Neural cell (in vitro differentiated cells): Measurements from ENCODE around the gene CMTM5. TPM values are rescaled to one million over a fixed set of nuclear protein-coding genes. Genes with fewer than 3 reads are reported as not detected.

ENCODE experiments used
- H2AFZ ChIP-seq: fragments of 200-600, 300-800 bp; sonication (generic), shearing (Covaris generic); 2 replicates; pipeline ENCODE4 v1.6.0; 2014; ENCODE audit warnings: low read depth, mild to moderate bottlenecking, antibody characterized with exemption, low read length, moderate library complexity
- H3F3A ChIP-seq: fragments of 200-600 bp; shearing (Covaris generic); 2 replicates; pipeline ENCODE4 v1.6.1; 2016; ENCODE audit warnings: mild to moderate bottlenecking, moderate library complexity, mixed read lengths, antibody characterized with exemption, low read length; ENCODE audit not compliant: insufficient read depth, poor library complexity, severe bottlenecking
- H3K27ac ChIP-seq: fragments of 200-600, 300-800 bp; sonication (generic), shearing (Covaris generic); 2 replicates; pipeline ENCODE4 v1.5.1; 2014; ENCODE audit warnings: mild to moderate bottlenecking, low read length, moderate library complexity
- H3K27me3 ChIP-seq: fragments of 300-800, 200-600 bp; sonication (generic), shearing (Covaris generic); 2 replicates; pipeline ENCODE4 v1.6.0; 2014; ENCODE audit warnings: mild to moderate bottlenecking, low read depth, low read length, moderate library complexity; ENCODE audit not compliant: insufficient read depth
- H3K36me3 ChIP-seq: fragments of 300-800, 200-600 bp; sonication (generic), shearing (Covaris generic); 2 replicates; pipeline ENCODE4 v1.5.1; 2014; ENCODE audit warnings: mild to moderate bottlenecking, antibody characterized with exemption, low read length, moderate library complexity; ENCODE audit not compliant: insufficient read depth
- H3K4me2 ChIP-seq: fragments of 300-800, 200-600 bp; sonication (generic), shearing (Covaris generic); 2 replicates; pipeline ENCODE4 v1.6.0; 2014; ENCODE audit warnings: mild to moderate bottlenecking, low read length
- H3K4me3 ChIP-seq: fragments of 300-800, 200-600 bp; sonication (generic), shearing (Covaris generic); 2 replicates; pipeline ENCODE4 v1.5.1; 2014; ENCODE audit warnings: mild to moderate bottlenecking, low read length, moderate library complexity
- H3K79me2 ChIP-seq: fragments of 200-600 bp; shearing (Covaris generic); replicated peaks from 2 replicates; pipeline ENCODE4 v1.6.0; 2014; ENCODE audit warnings: mild to moderate bottlenecking, low read length, moderate library complexity; ENCODE audit not compliant: insufficient read depth
- H3K9ac ChIP-seq: fragments of 300-800, 200-600 bp; sonication (generic), shearing (Covaris generic); 2 replicates; pipeline ENCODE4 v1.6.1; 2016; ENCODE audit warnings: mild to moderate bottlenecking, low read length, mixed read lengths
- H3K9me2 ChIP-seq: fragments of 200-600 bp; shearing (Covaris generic); 2 replicates; pipeline ENCODE4 v1.6.1; 2016; ENCODE audit warnings: mild to moderate bottlenecking, low read length, mixed read lengths; ENCODE audit not compliant: insufficient read depth
- H3K9me3 ChIP-seq: fragments of 200-600, 300-800 bp; sonication (generic), shearing (Covaris generic); 2 replicates; pipeline ENCODE4 v1.6.1; 2016; ENCODE audit warnings: mild to moderate bottlenecking, mixed run types, low read length, moderate library complexity, mixed read lengths
- H4K20me1 ChIP-seq: fragments of 200-600 bp; shearing (Covaris generic); 2 replicates; pipeline ENCODE4 v1.6.1; 2016; ENCODE audit warnings: mild to moderate bottlenecking, mixed run types; ENCODE audit not compliant: insufficient read depth
- EP300 ChIP-seq: fragments of 450-650 bp; conservative IDR thresholded peaks from 2 replicates; pipeline ENCODE4 v1.6.1; 2014; ENCODE audit warnings: antibody characterized with exemption, mild to moderate bottlenecking, moderate library complexity; ENCODE audit not compliant: poor library complexity, severe bottlenecking
- EZH2 ChIP-seq: fragments of 200-600, 300-800 bp; shearing (Covaris generic), sonication (generic); IDR thresholded peaks from 2 replicates; pipeline ENCODE4 v1.6.1; 2014; ENCODE audit warnings: antibody characterized with exemption, low read length, borderline replicate concordance, mild to moderate bottlenecking; ENCODE audit not compliant: insufficient read depth, poor library complexity, severe bottlenecking
- MXI1 ChIP-seq: fragments of 450-650 bp; conservative IDR thresholded peaks from 2 replicates; pipeline ENCODE4 v1.6.1; 2014; ENCODE audit warnings: antibody characterized with exemption, mild to moderate bottlenecking; ENCODE audit not compliant: poor library complexity, severe bottlenecking
- POLR2AphosphoS5 ChIP-seq: IDR thresholded peaks from 2 replicates; pipeline ENCODE4 v1.6.1; 2012
- RAD21 ChIP-seq: fragments of 450-650 bp; conservative IDR thresholded peaks from 2 replicates; pipeline ENCODE4 v1.6.1; 2014; ENCODE audit warnings: antibody characterized with exemption, mild to moderate bottlenecking, moderate library complexity
- SMC3 ChIP-seq: fragments of 450-650 bp; conservative IDR thresholded peaks from 2 replicates; pipeline ENCODE4 v1.6.1; 2014; ENCODE audit warnings: antibody characterized with exemption, mild to moderate bottlenecking, moderate library complexity; ENCODE audit not compliant: poor library complexity
- TAF1 ChIP-seq: IDR thresholded peaks from 2 replicates; pipeline ENCODE4 v1.6.1; 2012; ENCODE audit warnings: low read depth
- polyA plus RNA-seq: library from polyadenylated mRNA; depleted of rRNA; stranded (reverse); fragments of >200 nt; gene quantifications from 2 replicates; pipeline ENCODE4 v1.2.3, GENCODE V29; 2014
- TF ChIP-seq, protein P1 (sequence below): IDR thresholded peaks from 2 replicates; pipeline ENCODE4 v1.6.1; 2012; ENCODE audit warnings: borderline replicate concordance
- TF ChIP-seq, protein P2 (sequence below): fragments of 450-650 bp; IDR thresholded peaks from 2 replicates; pipeline ENCODE4 v1.5.1; 2014; ENCODE audit warnings: antibody characterized with exemption, mild to moderate bottlenecking, moderate library complexity; ENCODE audit not compliant: poor library complexity, severe bottlenecking

The CMTM5 gene
- polyA plus RNA-seq, 1 donor from 2014 or later = not detected

DNA sequence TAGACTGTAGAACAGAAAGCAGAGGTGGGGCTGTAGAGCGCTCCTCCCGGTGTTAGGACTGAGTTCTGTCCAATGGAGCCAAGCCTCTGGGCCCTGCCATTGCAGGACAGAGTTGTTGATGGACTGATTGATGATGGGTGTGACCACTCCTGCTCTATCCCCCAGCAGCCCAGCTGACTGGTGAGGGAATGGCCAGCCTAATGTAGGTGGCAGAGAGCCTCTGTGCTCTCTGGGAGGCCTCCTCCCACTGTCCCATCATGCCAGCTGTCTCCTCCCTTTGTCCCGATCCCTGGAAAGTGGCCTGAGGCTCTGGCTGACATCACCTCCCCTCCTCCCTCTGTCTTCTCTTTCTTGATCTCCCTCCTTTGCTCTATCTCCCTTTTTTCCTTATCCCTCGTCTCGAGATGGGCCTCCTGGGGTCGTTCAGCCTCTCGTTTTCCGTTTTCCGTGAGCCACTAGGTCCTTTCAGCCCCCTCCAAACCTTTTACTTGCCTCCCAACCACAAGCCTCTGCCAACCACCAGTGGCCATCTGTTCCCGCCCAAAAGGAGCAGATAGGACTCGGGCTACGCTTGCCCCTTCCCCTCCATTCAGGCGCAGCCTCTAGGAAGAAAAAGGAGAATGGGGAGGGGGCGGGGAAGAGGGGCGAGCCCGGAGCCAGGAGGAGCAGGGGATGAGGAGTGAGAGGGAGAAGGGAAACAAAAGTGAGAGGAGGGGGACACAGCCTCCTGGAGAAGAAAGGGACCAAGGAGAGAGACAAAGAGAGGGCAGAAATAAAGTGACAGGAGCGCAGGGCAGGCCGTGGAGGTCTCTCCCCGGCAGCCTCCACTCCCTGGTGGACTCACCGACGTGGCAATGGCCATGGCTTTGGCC is 12.4 kb upstream of the CMTM5 start:
- Histone ChIP-seq H3K27me3 (peaks cover 12% of the 10 kb centered on the region), H3K36me3 (no peaks in the 10 kb centered on the region), H2AFZ (peak overlapping the region; percentile 35), H3F3A (no peaks in the 10 kb centered on the region), H4K20me1 (no peaks in the 10 kb centered on the region), H3K27ac (peak overlapping the region; percentile 13), H3K9me3 (no peaks in the 10 kb centered on the region), H3K79me2 (peaks cover 25% of the 10 kb centered on the region), H3K9me2 (no peaks in the 10 kb centered on the region), H3K4me2 (no peak overlapping the region), H3K4me3 (no peak overlapping the region), H3K9ac (peak overlapping the region; percentile 39)
- TF ChIP-seq EZH2 (no peak), MXI1 (no peak)

DNA sequence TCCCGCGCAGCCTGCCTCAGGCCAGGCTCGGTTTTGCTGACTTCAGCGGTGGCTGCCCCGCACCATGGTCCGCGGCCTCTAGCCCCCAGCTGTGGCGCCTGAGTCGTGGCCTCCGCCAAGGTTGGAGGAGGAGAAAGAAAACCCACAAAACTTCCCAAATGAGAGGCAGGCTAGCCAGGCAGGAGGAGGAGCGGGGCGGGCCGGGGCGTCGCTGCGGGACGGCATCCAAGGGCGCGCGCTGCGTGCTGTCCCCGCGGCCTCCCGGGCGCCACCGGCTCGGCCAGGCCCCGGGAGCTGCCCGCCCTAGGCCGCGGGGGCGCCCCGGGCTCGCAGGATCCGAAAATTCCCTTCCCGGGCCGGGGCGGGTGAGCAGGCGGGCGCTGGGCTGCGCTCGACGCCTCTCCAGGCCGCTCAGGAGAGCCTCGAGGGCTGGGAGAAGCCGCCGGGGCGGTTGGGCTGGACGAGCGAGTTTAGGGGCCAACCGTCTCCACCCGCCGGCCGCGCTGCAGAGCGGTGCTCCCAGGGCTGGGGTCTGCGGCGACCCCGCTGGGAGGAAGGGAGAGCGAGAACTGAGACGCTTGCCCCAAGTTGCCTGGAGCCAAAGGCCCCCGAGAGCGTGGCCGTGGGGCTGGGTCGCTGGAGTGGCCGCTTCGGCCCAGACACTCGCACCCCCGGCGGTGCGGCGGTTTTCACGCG is 11.7 kb upstream of the CMTM5 start, which contains the start of gene EFS:
Gene EFS, minus strand, starts transcription at position 137 of the 696 bp plus-strand sequence. CDS start 147 bp downstream, outside the sequence.
- Histone ChIP-seq H3K9me3 (no peaks in the 10 kb centered on the region), H3F3A (no peaks in the 10 kb centered on the region), H3K27ac (peak within 1 kb of the TSS; percentile 13), H3K9me2 (no peaks in the 10 kb centered on the region), H3K4me2 (no peak within 1 kb of the TSS), H3K27me3 (peaks cover 12% of the 10 kb centered on the region), H3K4me3 (peak within 1 kb of the TSS; percentile 21), H3K79me2 (peaks cover 25% of the 10 kb centered on the region), H4K20me1 (no peaks in the 10 kb centered on the region), H2AFZ (peak within 1 kb of the TSS; percentile 35), H3K36me3 (no peaks in the 10 kb centered on the region), H3K9ac (peak within 1 kb of the TSS; percentile 39)
- TF ChIP-seq, protein P1, sequence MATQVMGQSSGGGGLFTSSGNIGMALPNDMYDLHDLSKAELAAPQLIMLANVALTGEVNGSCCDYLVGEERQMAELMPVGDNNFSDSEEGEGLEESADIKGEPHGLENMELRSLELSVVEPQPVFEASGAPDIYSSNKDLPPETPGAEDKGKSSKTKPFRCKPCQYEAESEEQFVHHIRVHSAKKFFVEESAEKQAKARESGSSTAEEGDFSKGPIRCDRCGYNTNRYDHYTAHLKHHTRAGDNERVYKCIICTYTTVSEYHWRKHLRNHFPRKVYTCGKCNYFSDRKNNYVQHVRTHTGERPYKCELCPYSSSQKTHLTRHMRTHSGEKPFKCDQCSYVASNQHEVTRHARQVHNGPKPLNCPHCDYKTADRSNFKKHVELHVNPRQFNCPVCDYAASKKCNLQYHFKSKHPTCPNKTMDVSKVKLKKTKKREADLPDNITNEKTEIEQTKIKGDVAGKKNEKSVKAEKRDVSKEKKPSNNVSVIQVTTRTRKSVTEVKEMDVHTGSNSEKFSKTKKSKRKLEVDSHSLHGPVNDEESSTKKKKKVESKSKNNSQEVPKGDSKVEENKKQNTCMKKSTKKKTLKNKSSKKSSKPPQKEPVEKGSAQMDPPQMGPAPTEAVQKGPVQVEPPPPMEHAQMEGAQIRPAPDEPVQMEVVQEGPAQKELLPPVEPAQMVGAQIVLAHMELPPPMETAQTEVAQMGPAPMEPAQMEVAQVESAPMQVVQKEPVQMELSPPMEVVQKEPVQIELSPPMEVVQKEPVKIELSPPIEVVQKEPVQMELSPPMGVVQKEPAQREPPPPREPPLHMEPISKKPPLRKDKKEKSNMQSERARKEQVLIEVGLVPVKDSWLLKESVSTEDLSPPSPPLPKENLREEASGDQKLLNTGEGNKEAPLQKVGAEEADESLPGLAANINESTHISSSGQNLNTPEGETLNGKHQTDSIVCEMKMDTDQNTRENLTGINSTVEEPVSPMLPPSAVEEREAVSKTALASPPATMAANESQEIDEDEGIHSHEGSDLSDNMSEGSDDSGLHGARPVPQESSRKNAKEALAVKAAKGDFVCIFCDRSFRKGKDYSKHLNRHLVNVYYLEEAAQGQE = no peak
- TF ChIP-seq SMC3 (no peak), EZH2 (no peak), MXI1 (no peak), EP300 (no peak), POLR2AphosphoS5 (no peak), TAF1 (no peak), RAD21 (no peak)
- TF ChIP-seq, protein P2, sequence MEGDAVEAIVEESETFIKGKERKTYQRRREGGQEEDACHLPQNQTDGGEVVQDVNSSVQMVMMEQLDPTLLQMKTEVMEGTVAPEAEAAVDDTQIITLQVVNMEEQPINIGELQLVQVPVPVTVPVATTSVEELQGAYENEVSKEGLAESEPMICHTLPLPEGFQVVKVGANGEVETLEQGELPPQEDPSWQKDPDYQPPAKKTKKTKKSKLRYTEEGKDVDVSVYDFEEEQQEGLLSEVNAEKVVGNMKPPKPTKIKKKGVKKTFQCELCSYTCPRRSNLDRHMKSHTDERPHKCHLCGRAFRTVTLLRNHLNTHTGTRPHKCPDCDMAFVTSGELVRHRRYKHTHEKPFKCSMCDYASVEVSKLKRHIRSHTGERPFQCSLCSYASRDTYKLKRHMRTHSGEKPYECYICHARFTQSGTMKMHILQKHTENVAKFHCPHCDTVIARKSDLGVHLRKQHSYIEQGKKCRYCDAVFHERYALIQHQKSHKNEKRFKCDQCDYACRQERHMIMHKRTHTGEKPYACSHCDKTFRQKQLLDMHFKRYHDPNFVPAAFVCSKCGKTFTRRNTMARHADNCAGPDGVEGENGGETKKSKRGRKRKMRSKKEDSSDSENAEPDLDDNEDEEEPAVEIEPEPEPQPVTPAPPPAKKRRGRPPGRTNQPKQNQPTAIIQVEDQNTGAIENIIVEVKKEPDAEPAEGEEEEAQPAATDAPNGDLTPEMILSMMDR = no peak
